AG20443 (cell line): ENCODE measurements around the gene SHD.
"Not testable (repeated sequence)": the region's sequence is repeated elsewhere in the genome, so short reads cannot be mapped to it uniquely, and the experiment has no call there.

Source experiments
- DNase-seq: peaks from one replicate; pipeline ENCODE4 v3.0.0; 2012; ENCODE audit warnings: low spot score, mixed read lengths

Gene SHD

DNA sequence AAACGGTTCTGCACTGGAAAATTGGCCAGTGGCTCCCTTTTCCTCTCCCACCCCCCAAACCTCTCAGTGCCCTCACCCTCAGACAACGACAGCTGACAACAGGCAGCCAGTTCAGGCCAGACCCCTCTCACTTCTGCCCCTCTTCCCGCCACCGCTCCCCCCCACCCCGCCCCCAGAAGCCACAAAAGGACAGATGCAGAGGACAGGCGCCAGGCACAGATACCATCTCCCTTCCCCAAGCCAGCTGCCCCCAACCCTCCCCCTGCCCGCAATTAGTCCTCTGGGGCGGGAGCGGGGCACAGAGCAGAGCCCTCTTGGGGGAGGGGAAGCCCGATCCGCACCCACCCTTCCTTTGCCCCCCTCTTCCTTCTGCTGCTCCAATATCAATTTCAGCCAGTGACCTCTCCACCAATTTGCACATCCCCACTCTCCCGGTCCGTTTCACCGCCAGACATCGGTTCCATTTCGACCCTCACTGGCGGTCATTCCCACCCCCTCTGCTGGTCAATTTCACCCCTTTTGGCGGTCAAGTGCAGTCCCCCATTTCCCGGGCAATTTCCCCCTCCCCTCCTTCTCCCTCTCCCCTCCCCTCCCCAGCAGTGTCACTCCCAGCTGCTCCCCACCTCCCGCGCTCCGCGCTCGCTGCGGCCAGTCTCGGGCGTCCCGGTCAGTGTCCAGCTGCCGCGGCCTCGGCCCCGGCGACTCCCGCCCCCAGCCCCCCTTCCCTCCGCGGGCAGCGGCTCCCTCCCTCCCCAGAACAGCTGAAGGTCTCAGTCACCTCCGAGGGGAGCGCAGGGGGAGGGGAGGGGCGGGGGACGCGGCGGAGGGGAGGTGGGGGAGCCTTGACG is at the start of gene SHD:
SHD (plus strand) TSS at position 848 of the 848 bp plus-strand sequence. CDS start 798 bp downstream, outside the sequence.
- DNase-seq = no peak

GRCh38 chr19:4230237-4230636 is 48.8 kb upstream of the SHD start:
- not testable (repeated sequence) for DNase-seq

DNA sequence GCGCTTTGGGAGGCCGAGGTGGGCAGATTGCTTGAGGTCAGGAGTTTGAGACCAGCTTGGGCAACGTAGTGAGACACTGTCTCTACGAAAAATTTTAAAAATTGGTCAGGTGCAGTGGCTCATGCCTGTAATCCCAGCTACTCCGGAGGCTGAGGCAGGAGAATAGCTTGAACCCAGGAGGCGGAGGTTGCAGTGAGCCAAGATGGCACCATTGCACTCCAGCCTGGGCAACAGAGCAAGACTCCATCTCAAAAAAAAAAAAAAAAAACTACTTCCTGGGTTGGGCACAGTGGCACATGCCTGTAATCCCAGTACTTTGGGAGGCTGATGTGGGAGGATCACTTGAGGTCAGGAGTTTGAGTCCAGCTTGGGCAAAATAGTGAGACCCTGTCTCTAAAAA is 47.5 kb upstream of the SHD start:
- DNase-seq = not testable (repeated sequence)

DNA sequence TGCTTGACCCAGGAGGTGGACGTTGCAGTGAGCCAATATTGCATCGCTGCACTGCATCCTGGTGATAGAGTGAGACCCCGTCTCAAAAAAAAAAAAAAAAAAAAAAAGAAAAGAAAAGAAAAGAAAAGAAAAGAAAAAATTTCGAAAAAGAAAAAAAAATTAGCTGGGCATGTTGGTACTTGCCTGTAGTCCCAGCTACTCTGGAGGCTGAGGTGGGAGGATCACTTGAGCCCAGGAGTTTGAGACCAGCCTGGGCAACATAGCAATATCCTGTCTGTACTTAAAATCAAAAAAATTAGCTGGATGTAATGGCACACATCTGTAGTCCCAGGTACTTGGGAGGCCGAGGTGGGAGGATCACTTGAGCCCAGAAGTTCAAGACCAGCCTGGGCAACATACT is 46.9 kb upstream of the SHD start:
- DNase-seq = not testable (repeated sequence)

GRCh38 chr19:4232614-4233281 is 46.3 kb upstream of the SHD start:
- no peak for DNase-seq

DNA sequence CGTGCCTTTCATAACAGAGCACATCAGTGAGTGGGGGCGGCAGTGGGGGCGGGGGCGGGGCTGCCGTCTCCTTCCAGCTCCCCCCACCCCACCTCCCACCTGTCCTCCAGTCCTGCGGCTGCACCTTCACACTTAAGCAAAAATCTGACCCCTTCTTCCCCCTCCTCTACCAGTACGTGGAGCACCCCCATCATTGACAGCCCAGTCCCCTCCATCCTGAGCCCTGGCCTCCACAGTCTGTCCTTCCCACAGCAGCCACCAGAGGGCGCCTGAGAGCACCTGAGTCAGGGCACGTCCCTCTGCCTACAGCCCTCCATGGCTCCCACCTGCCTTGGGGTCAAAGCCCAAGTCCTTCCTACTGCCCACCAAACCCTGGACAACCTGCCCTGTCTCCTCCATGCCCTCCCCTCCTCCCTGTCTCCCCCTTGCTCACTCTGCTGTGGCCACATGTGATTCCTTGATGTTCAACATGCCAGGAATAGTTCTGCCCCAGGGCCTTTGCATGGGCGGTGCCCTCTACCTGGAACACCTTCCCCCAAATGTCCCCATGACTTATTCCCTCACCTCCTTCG is 45.7 kb upstream of the SHD start:
- peak; percentile 45 for DNase-seq

GRCh38 chr19:4234142-4234861 is 44.8 kb upstream of the SHD start:
- DNase-seq = no peak

DNA sequence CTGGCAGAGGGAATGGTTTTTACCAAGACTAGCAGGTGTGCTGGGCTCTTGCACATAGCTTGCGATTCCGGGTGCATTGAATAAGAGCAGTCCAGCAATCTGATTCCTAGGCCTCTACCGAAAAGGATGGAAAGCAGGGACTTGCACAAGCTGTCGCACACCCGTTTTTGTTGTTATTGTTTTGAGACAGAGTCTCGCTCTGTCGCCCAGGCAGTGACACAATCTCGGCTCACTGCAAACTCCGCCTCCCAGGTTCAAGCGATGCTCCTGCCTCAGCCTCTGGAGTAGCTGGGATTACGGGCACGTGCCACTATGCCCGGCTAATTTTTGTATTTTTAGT is 44.2 kb upstream of the SHD start:
- peak; percentile 2 for DNase-seq

GRCh38 chr19:4237510-4237909 is 41.6 kb upstream of the SHD start:
- not testable (repeated sequence) for DNase-seq

GRCh38 chr19:4238831-4239230 is 40.2 kb upstream of the SHD start:
- no peak for DNase-seq

DNA sequence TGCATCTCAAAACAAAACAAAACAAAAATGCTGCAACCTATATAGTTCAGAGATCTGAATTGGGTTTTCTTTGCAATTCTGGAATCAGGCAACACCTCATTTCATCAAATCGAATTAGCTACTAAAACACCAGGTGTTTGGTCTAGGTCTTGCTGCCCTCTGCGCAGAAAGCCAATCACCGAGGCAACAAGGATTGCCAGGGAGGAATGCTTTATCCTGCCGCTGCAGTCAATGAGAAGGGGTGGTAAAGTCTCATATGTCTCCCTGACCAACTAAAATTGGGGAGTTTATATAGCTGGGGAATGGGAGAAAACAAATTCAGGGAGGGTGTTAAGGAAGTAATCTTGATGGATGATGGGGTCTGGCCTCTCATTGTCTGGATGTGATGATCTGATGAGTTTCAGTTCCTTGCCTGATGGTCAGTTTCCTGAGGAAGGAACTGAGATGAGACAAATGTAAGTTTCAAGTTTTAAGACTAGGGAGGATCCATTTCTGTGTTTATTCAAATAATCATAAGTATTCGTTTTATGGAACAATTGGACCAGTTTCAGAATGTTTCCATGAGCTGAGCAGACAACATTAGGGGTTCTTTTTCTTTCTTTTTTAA is 37.1 kb upstream of the SHD start:
- DNase-seq = no peak

DNA sequence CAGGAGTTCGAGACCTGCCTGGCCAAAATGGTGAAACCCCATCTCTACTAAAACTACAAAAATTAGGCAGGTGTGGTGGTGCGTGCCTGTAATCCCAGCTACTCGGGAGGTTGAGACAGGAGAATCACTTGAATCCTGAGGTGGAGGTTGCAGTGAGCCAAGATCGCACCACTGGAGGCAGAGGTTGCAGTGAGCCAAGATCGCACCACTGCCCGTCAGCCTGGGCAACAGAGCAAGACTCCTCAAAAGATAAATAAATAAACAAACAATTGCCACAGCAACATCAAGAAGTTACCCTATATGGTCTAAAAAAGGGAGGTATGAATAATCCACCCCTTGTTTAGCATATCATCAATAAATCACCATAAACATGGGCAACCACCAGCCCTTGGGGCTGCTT is 33.1 kb upstream of the SHD start:
- not testable (repeated sequence) for DNase-seq

GRCh38 chr19:4246767-4247593 is 32.1 kb upstream of the SHD start, which contains the start of gene YJU2:
Gene YJU2 (plus strand): TSS chr19:4247080. CDS start chr19:4247147, 67 bp downstream.
- peak; percentile 99 for DNase-seq

DNA sequence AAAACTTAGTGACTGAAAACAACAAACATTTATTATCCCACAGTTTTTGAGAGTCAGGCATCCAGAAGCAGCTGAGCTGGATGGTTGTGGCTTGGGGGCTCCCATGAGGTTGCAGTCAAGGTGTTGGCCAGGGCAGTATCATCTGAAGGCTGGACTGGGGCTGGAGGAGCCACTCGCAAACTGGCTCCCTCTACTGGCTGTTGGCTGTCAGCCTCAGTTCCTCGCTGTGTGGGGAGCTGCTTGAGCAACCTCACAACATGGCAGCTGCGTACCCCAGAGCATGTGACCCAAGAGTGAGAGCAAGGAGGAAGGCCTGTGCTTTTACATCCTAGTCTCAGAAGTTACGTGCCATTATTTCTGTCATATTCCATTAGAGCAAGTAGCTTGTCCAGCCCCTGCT is 22.5 kb upstream of the SHD start:
- no peak for DNase-seq

- no peak for DNase-seq
These were observed 22.0 kb upstream of the SHD start for GRCh38 chr19:4257025-4257424.

GRCh38 chr19:4258181-4258580 is 20.9 kb upstream of the SHD start:
- DNase-seq = no peak

GRCh38 chr19:4260613-4261191 is 18.4 kb upstream of the SHD start:
- DNase-seq = no peak

GRCh38 chr19:4264812-4265211 is 14.3 kb upstream of the SHD start:
- DNase-seq = no peak

GRCh38 chr19:4266253-4267000 is 12.6 kb upstream of the SHD start:
- DNase-seq = no peak
